ENCODE results near the gene CDR2L. TPM values are rescaled to one million over a fixed set of nuclear protein-coding genes. Genes with fewer than 3 reads are reported as not detected.
A peak's percentile ranks its signal among the peaks of the same experiment; 100 is the strongest.
"Not testable (repeated sequence)": the region's sequence is repeated elsewhere in the genome, so short reads cannot be mapped to it uniquely, and the experiment has no call there.

Gene CDR2L
- polyA plus RNA-seq, 1 of the 3 experiments (the other 2 are of a cell fraction), result 21.2 TPM

- not testable (repeated sequence) for H3K36me3 ChIP-seq (replicated peaks in 1 of 2; ENCODE audit: control insufficient read depth in 1 of 2, insufficient read depth in 2 of 2, low read length in 1 of 2); H3K27me3 ChIP-seq (ENCODE audit: insufficient read depth); H4K20me1 ChIP-seq (ENCODE audit: insufficient read depth); H3K9me3 ChIP-seq; H3K9me2 ChIP-seq; H3K79me2 ChIP-seq (ENCODE audit: insufficient read depth)
- H3K9ac ChIP-seq, result peak overlapping the region; percentile 60
- WGBS (ENCODE audit: low lambda C conversion rate), result 45% methylated on average over 9 of the region's 14 CpGs
- peak overlapping the region; percentile 93 for H2AFZ ChIP-seq (ENCODE audit: low read depth)
- TF ChIP-seq GATA2 (CRISPR knock-in tag; IDR thresholded peaks at IDR 0.05) (peak; percentile 27; the same call in 1 of the 2 replicates), FOXJ3 (CRISPR knock-in tag; IDR thresholded peaks at IDR 0.05) (0 out of 2 replicates have a peak, but pooled peaks have one; percentile 36), GABPA (IDR thresholded peaks at IDR 0.05; ENCODE audit: low read depth) (peak; percentile 69), YY1 (IDR thresholded peaks at IDR 0.05; ENCODE audit: low read depth) (0 out of 2 replicates have a peak, but pooled peaks have one; percentile 31)
- peak; percentile 71 for DNase-seq
- peak overlapping the region; percentile 59 to 91; a peak in 3 of 4 replicates for H3K27ac ChIP-seq (ENCODE audit: low read depth in 2 of 2, low read length in 1 of 2)
- peaks cover 39% of the 10 kb centered on the region for H3F3A ChIP-seq (replicated peaks; ENCODE audit: insufficient read depth)
- ChIA-PET POLR2A (interaction anchor here (0.6 to 2.5 kb wide), 7 partner anchors 8 to 148 kb away, joined by 3 to 23 read pairs (median 4); partner anchors contain the start of genes HID1 and MRPL58), CTCF (interaction anchor here (0.9 to 2.9 kb wide), 10 partner anchors 9 to 148 kb away, joined by 3 to 15 read pairs (median 4); partner anchors contain the start of genes HID1, MRPL58, OTOP2 and USH1G)
- peaks cover 5 to 12% of the 10 kb centered on the region in 2 experiments; a peak in 2 of 4 replicates for H3K4me1 ChIP-seq (ENCODE audit: control insufficient read depth in 1 of 2, insufficient read depth in 2 of 2, low read depth in 1 of 2, low read length in 1 of 2)
- H3K4me3 ChIP-seq (ENCODE audit: low read depth in 2 of 2, low read length in 1 of 2), result peak overlapping the region; percentile 64 to 94
- peak overlapping the region; percentile 97 for H3K4me2 ChIP-seq
These were observed 4.6 kb upstream of the CDR2L start for GRCh38 chr17:74982663-74983313.

- Histone ChIP-seq H3F3A (replicated peaks; ENCODE audit: insufficient read depth) (peaks cover 45% of the 10 kb centered on the region), H3K27me3 (ENCODE audit: insufficient read depth) (no peaks in the 10 kb centered on the region), H3K27ac (ENCODE audit: low read depth in 2 of 2, low read length in 1 of 2) (no peak overlapping the region), H3K9ac (no peak overlapping the region), H3K4me2 (no peak overlapping the region), H3K9me2 (no peaks in the 10 kb centered on the region), H3K4me1 (ENCODE audit: control insufficient read depth in 1 of 2, insufficient read depth in 2 of 2, low read depth in 1 of 2, low read length in 1 of 2) (peaks cover 12 to 38% of the 10 kb centered on the region in 2 experiments; a peak in 3 of 4 replicates), H3K36me3 (replicated peaks in 1 of 2; ENCODE audit: control insufficient read depth in 1 of 2, insufficient read depth in 2 of 2, low read length in 1 of 2) (no peaks in the 10 kb centered on the region), H4K20me1 (ENCODE audit: insufficient read depth) (no peaks in the 10 kb centered on the region), H3K79me2 (ENCODE audit: insufficient read depth) (peaks cover 34% of the 10 kb centered on the region), H2AFZ (ENCODE audit: low read depth) (no peak overlapping the region), H3K9me3 (no peaks in the 10 kb centered on the region), H3K4me3 (ENCODE audit: low read depth in 2 of 2, low read length in 1 of 2) (no peak overlapping the region)
- DNase-seq, result no peak
- 95% methylated on average over 3 of the region's 3 CpGs for WGBS (ENCODE audit: low lambda C conversion rate)
- ChIA-PET POLR2A (interaction anchor here (1.0 kb wide), 1 partner anchor 15 kb away, joined by 3 read pairs; no protein-coding TSS in a partner anchor), CTCF (interaction anchor here (1.3 to 1.6 kb wide), 2 partner anchors 21 to 26 kb away, joined by 5 to 8 read pairs; partner anchors contain the start of gene MRPL58)
- no peak for TF ChIP-seq EP300 (IDR thresholded peaks at IDR 0.05; ENCODE audit: borderline replicate concordance in 1 of 2, low read depth in 1 of 2, low read length in 1 of 2)
- TF ChIP-seq TCF12 (IDR thresholded peaks at IDR 0.05), result no peak
- TF ChIP-seq JUND (IDR thresholded peaks at IDR 0.05), result no peak
- no peak for TF ChIP-seq POLR2AphosphoS5 (IDR thresholded peaks at IDR 0.05; ENCODE audit: low read depth, low read length)
- no peak for TF ChIP-seq SMC3 (IDR thresholded peaks at IDR 0.05; ENCODE audit: low read depth, low read length)
- no peak for TF ChIP-seq MAX (IDR thresholded peaks at IDR 0.05; ENCODE audit: low read depth)
- no peak for TF ChIP-seq GATA2 (CRISPR knock-in tag; IDR thresholded peaks at IDR 0.05)
- TF ChIP-seq ZBTB33 (IDR thresholded peaks at IDR 0.05; ENCODE audit: borderline replicate concordance, low read depth), result no peak
- TF ChIP-seq ELF1 (IDR thresholded peaks at IDR 0.05), result no peak
- no peak for TF ChIP-seq TAF1 (IDR thresholded peaks at IDR 0.05; ENCODE audit: borderline replicate concordance, low read depth, low read length)
- TF ChIP-seq SIN3A (IDR thresholded peaks at IDR 0.05; ENCODE audit: borderline replicate concordance, low read depth, low read length), result no peak
- no peak for TF ChIP-seq NRF1 (IDR thresholded peaks at IDR 0.05; ENCODE audit: low read depth, low read length)
- TF ChIP-seq RFX5 (IDR thresholded peaks at IDR 0.05; ENCODE audit: low read length), result no peak
- TF ChIP-seq CTCF (IDR thresholded peaks at IDR 0.05), result no peak
- no peak for TF ChIP-seq USF2 (IDR thresholded peaks at IDR 0.05; ENCODE audit: borderline replicate concordance, low read depth, low read length)
- no peak for TF ChIP-seq TEAD4 (IDR thresholded peaks at IDR 0.05; ENCODE audit: borderline replicate concordance, insufficient read depth)
- no peak for TF ChIP-seq EZH2phosphoT487 (IDR thresholded peaks at IDR 0.05; ENCODE audit: borderline replicate concordance, low read depth)
- TF ChIP-seq RXRA (IDR thresholded peaks at IDR 0.05; ENCODE audit: borderline replicate concordance, low read depth), result no peak
- no peak for TF ChIP-seq NFIC (IDR thresholded peaks at IDR 0.05; ENCODE audit: borderline replicate concordance)
These were observed 1.2 kb upstream of the CDR2L start for GRCh38 chr17:74986206-74986576.
